Liver (tissue), 9 donors: ENCODE results near the gene FBXW2. TPM values are rescaled to one million over a fixed set of nuclear protein-coding genes. Genes with fewer than 3 reads are reported as not detected.
A peak's percentile ranks its signal among the peaks of the same experiment; 100 is the strongest.

ENCODE experiments used
- DNase-seq: peaks from one replicate; pipeline ENCODE4 v3.0.0-alpha.2; 2017; ENCODE audit warnings: low spot score
- H3K27ac ChIP-seq, 2 donors: one replicate each; pipeline ENCODE4 v1.7.0; 2013; ENCODE audit warnings: inconsistent platforms in 2 of 2, low read length in 2 of 2, control low read depth in 1 of 2, low read depth in 1 of 2, mild to moderate bottlenecking in 1 of 2
- H3K27me3 ChIP-seq, 4 donors: one replicate each; pipeline versions ENCODE4 v1.6.1 to v1.7.0; 2013; ENCODE audit warnings: low read length in 3 of 4, inconsistent platforms in 1 of 4, mild to moderate bottlenecking in 1 of 4, moderate library complexity in 1 of 4; ENCODE audit not compliant: control insufficient read depth in 4 of 4, insufficient read depth in 4 of 4
- H3K36me3 ChIP-seq, 4 donors: one replicate each; pipeline versions ENCODE4 v1.6.1 to v1.7.0; 2013; ENCODE audit warnings: low read length in 3 of 4, mild to moderate bottlenecking in 3 of 4, low read depth in 1 of 4, moderate library complexity in 1 of 4; ENCODE audit not compliant: control insufficient read depth in 4 of 4, insufficient read depth in 3 of 4
- H3K4me1 ChIP-seq, 4 donors: one replicate each; pipeline versions ENCODE4 v1.6.1 to v1.7.0; 2013; ENCODE audit warnings: low read length in 3 of 4, mild to moderate bottlenecking in 3 of 4, moderate library complexity in 1 of 4; ENCODE audit not compliant: control insufficient read depth in 4 of 4, insufficient read depth in 4 of 4
- H3K4me3 ChIP-seq, 3 donors: one replicate each; pipeline versions ENCODE4 v1.6.1 to v1.7.0; 2013; ENCODE audit warnings: low read length in 3 of 3, control low read depth in 1 of 3, low read depth in 1 of 3, mild to moderate bottlenecking in 1 of 3
- H3K9ac ChIP-seq, 2 donors: one replicate each; pipeline ENCODE4 v1.7.0; 2013; ENCODE audit warnings: low read length in 2 of 2, mild to moderate bottlenecking in 2 of 2, moderate library complexity in 2 of 2, control low read depth in 1 of 2, low read depth in 1 of 2
- H3K9me3 ChIP-seq, 4 donors: one replicate each; pipeline versions ENCODE4 v1.6.1 to v1.7.0; 2013; ENCODE audit warnings: low read length in 3 of 4; ENCODE audit not compliant: control insufficient read depth in 4 of 4
- FOXA1 ChIP-seq: IDR thresholded peaks from 2 replicates; pipeline ENCODE4 v1.6.1; 2016; ENCODE audit warnings: antibody characterized with exemption
- GABPA ChIP-seq, 2 donors: IDR thresholded peaks in 1 of 2; conservative IDR thresholded peaks in 1 of 2; 2 replicates each; pipeline ENCODE4 v1.6.1; 2016; ENCODE audit warnings: antibody characterized with exemption in 2 of 2, mild to moderate bottlenecking in 1 of 2, moderate library complexity in 1 of 2
- HNF4A ChIP-seq, 2 donors: conservative IDR thresholded peaks; 2 replicates each; pipeline ENCODE4 v1.6.1; 2016; ENCODE audit warnings: antibody characterized with exemption in 2 of 2, mild to moderate bottlenecking in 2 of 2
- MAX ChIP-seq: IDR thresholded peaks from 2 replicates; pipeline ENCODE4 v1.6.1; 2016; ENCODE audit warnings: antibody characterized with exemption
- REST ChIP-seq: IDR thresholded peaks from 2 replicates; pipeline ENCODE4 v1.6.1; 2016; ENCODE audit warnings: antibody characterized with exemption, mild to moderate bottlenecking
- RXRA ChIP-seq, 2 donors: IDR thresholded peaks; 2 replicates each; pipeline ENCODE4 v1.6.1; 2017 to 2018; ENCODE audit warnings: antibody characterized with exemption in 2 of 2, mild to moderate bottlenecking in 1 of 2
- SP1 ChIP-seq: IDR thresholded peaks from 2 replicates; pipeline ENCODE4 v1.6.1; 2018; ENCODE audit warnings: antibody characterized with exemption, mild to moderate bottlenecking
- TAF1 ChIP-seq: conservative IDR thresholded peaks from 2 replicates; pipeline ENCODE4 v1.6.1; 2016; ENCODE audit warnings: antibody characterized with exemption, mild to moderate bottlenecking
- YY1 ChIP-seq: IDR thresholded peaks from 2 replicates; pipeline ENCODE4 v1.6.1; 2016; ENCODE audit warnings: antibody characterized with exemption, mild to moderate bottlenecking
- ZBTB33 ChIP-seq: IDR thresholded peaks from 2 replicates; pipeline ENCODE4 v1.6.1; 2016; ENCODE audit warnings: antibody characterized with exemption
- WGBS: extraction: QIAGEN DNeasy Blood & Tissue Kit; methylation state at CpG from one replicate; pipeline ENCODE4 v1.1.7; 2013; 5-methylcytosine and 5-hydroxymethylcytosine counted together
- polyA plus RNA-seq, 2 donors: library from polyadenylated mRNA; stranded (reverse) in 1 of 2; unstranded in 1 of 2; fragments of 200-250 nt in 1 of 2; fragments of >200 nt in 1 of 2; fragmentation: Nextera tagmentation in 1 of 2; extraction: Ambion mirVana in 1 of 2; gene quantifications; one replicate each; pipeline versions ENCODE4 v1.2.1 to v1.2.3, GENCODE V29; 2013 to 2015
- total RNA-seq, 2 donors: library from RNA; depleted of rRNA; stranded (reverse); fragments of >200 nt; gene quantifications; one replicate each; pipeline ENCODE4 v1.2.3, GENCODE V29; 2014
- donor health status: healthy.
- donor health status: healthy.
- donor health status: healthy.
- donor health status: healthy.
- donor health status: healthy.

Gene FBXW2
- total and polyA plus RNA-seq, 4 donors: 7.0 to 40.9 (median 22.5) TPM

GRCh38 chr9:120778758-120779157 lies 14.5 kb downstream of the FBXW2 start (continued):
- TF ChIP-seq REST (peak; percentile 75), YY1 (peak; percentile 65), GABPA (IDR thresholded peaks at IDR 0.05 in 1 of 2, conservative IDR thresholded peaks at IDR 0.05 in 1 of 2) (peak; percentile 28 to 52), HNF4A (conservative IDR thresholded peaks at IDR 0.05) (peak; percentile 63 to 72), MAX (peak; percentile 77), RXRA (IDR thresholded peaks at IDR 0.05) (peak; percentile 87 to 91), ZBTB33 (peak; percentile 79)

- TF ChIP-seq RXRA (IDR thresholded peaks at IDR 0.05): no peak
- no peak for TF ChIP-seq SP1
- no peak for TF ChIP-seq TAF1
- TF ChIP-seq FOXA1: no peak
- Histone ChIP-seq H3K4me1 (peaks cover 11 to 49% (median 38%) of the 10 kb centered on the region in 4 donors), H3K9me3 (no peaks in the 10 kb centered on the region), H3K27me3 (no peaks in the 10 kb centered on the region), H3K4me3 (no peak overlapping the region), H3K36me3 (peaks cover 0 to 12% (median 9%) of the 10 kb centered on the region in 4 donors), H3K27ac (no peak overlapping the region), H3K9ac (no peak overlapping the region)
- DNase-seq: no peak
- 96% methylated on average over 5 of the region's 5 CpGs for WGBS
These were observed 16.0 kb downstream of the FBXW2 start for GRCh38 chr9:120777229-120777628.

- Histone ChIP-seq H3K27ac (no peak overlapping the region), H3K27me3 (no peaks in the 10 kb centered on the region), H3K4me1 (peaks cover 10 to 45% (median 36%) of the 10 kb centered on the region in 4 donors), H3K4me3 (no peak overlapping the region), H3K9ac (no peak overlapping the region), H3K36me3 (peaks cover 0 to 12% (median 9%) of the 10 kb centered on the region in 4 donors), H3K9me3 (no peaks in the 10 kb centered on the region)
- 96% methylated on average over 1 of the region's 1 CpG for WGBS
- TF ChIP-seq MAX: no peak
- no peak for DNase-seq
These were observed 16.4 kb downstream of the FBXW2 start for GRCh38 chr9:120776788-120777187.
